Left renal pelvis (tissue), 4 donors: ENCODE results near the gene ZBTB47. TPM values are rescaled to one million over a fixed set of nuclear protein-coding genes. Genes with fewer than 3 reads are reported as not detected.

Experiments
- DNase-seq, 4 donors: peaks; one replicate each; pipeline ENCODE4 v3.0.0-alpha.2; 2013; ENCODE audit warnings: low read depth in 4 of 4, low spot score in 3 of 4
- polyA plus RNA-seq, 4 donors: library from polyadenylated mRNA; unstranded; fragments of 120-200 nt; gene quantifications; one replicate each; pipeline ENCODE4 v1.2.1, GENCODE V29; 2013; ENCODE audit not compliant: insufficient read length in 4 of 4

Gene ZBTB47
- polyA plus RNA-seq, 4 donors: 13.5 to 34.0 (median 15.4) TPM

DNA sequence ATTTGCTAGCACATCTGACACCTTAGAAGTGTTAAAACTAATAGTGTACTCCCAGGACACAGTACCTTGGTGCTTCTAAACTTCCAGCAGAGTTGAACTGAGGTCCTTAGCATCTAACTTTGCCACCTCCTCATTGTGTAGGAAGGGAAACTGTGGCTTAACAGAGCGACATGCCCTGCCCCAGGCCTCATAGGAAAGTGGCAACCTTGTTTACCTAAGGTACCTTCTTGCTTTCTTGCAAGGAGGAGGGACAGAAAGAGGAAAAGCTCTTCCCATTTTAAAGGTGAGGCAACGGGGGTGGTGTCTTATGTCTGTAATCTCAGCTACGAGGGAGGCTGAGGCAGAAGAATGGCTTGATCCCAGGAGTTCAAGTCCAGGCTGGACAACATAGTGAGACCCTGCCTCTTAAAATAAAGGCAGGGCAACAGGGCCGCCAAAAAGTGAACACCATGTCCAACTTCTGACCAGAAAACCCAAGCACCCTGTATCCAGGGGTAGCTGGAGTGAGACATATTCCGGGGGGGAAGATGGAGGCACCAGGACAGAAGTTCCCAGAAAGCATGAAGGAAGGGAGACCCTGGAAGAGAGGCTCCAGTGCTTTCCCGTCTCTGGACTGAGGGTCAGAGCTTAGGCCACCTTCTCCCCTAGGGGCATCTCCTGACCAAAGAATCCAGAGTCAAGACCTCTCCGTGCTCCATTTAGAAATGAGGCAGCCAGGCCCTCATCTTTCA, 31.3 kb downstream of the ZBTB47 start:
- DNase-seq: no peak

GRCh38 chr3:42685363-42685881, 31.9 kb downstream of the ZBTB47 start, which contains the start of gene KLHL40:
KLHL40 (plus strand) TSS chr3:42685537; CDS start chr3:42685619, 82 bp downstream.
- no peak for DNase-seq

- DNase-seq: no peak
Measured at GRCh38 chr3:42685891-42686820, 32.7 kb downstream of the ZBTB47 start.

DNA sequence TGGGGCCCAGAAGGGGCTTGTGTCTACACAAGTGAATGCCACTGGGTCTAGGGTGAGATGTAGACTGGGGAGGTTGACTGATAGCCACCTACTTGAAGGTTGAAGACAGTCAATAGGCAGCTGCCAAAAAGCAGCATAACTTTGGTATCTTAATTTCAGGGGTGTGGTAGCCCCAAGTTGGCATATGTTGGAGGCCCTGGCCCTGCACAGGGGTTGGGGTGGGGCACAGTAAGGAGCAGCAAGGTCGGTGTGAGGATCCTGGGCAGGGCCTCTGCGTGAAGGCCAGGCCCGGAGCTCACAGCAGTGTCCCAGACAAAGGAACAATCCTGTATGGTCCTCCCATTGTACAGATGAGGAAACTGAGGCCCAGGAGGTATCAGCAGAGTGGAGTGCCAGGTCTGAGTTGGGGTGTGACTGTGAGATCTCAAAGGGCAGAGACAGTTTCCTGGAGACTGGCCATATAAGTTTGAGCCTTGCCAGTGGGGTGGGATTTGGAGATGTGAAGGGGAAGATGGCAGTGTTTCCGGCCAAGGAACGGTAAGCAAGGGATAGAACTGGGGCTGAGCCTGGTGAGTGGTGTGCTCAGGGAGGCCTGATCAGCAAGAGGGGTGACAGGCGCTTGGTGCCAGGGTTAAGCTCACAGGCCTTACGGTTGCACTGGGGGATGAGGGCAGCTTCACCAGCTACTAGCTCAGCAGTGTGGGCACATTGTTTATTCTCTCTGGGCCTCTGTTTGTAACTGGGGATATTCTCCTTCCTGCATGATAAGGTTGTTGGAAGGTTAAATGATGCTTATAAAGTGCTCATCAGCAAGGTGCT, 33.5 kb downstream of the ZBTB47 start:
- no peak for DNase-seq

DNA sequence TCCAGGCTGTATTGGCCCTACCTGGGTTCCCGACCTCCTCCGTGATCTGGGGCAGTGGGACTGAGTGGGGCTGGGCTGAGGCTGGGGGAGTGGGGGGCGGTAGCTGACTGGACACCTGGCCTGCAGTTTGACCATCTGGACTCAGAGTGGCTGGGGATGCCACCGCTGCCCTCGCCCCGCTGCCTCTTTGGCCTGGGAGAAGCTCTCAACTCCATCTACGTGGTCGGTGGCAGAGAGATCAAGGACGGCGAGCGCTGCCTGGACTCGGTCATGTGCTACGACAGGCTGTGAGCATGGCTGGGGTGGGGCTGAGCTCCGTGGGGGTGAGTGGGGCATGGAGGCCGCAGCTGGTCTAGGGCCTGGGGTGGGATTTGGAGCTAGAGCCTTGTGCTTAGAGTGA, 34.5 kb downstream of the ZBTB47 start:
- no peak for DNase-seq

DNA sequence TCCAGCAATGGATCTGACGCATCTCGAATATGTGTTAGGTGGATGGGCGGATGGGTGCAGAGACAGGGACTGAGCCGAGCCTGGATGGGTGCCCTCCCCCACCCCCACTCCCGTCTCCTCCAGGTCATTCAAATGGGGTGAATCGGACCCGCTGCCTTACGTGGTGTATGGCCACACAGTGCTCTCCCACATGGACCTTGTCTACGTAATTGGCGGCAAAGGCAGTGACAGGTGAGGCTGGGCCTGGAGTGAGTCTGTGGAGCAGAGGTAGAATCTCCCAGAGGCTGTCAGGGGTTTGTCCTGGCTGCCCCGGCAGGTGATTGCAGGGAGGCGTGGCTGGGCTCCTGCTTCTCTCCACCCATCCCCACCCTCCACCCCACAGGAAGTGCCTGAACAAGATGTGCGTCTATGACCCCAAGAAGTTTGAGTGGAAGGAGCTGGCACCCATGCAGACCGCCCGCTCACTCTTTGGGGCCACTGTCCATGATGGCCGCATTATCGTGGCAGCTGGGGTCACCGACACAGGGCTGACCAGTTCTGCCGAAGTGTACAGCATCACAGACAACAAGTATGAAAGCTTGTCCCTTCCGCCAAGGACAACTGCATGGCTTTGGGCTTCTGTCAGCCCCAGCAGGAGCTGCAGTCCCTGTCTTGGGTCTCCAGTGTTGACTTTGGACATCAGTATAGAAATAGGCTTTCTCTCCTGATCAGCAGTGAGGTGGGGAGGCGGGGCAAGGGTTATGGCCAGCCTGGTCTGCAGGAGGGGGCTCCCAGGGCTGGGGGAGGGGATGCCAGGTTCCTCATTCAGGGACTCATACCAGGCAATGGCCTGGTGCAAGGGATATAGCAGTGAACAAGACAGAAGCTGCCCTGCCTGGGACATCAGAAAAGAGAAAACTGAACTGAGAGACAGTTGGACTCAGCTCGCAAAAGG, 35.3 kb downstream of the ZBTB47 start:
- DNase-seq: no peak

DNA sequence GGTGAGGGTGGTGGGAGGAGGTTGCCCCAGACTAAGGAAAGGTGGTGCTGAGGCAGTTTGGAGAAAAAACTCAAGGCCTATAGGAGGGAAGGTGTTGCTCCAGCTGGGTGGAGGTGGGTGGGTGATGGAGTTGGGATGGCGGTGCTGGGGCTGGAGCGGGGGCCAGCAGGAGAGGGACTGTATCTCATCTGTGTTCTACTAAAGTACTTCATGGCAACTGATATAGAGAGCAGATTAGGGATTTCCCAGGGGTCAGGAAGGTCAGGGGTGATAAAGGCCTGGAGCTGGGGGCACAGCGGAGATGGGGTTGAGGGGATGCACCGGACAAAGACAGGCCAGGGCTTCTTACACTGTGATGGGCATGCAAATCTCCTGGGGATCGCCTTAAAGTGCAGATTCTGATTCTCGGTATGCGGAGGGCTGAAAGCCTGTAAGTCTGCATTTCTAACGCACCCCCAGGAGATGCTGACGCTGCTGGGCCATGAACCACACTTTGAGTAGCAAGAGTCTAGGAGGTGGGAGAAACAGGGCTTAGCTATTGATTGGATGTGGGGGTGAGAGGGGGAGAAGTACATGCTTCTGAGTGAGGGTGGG, 36.0 kb downstream of the ZBTB47 start:
- no peak for DNase-seq

- DNase-seq: no peak
Measured at GRCh38 chr3:42690191-42690590, 36.7 kb downstream of the ZBTB47 start.

DNA sequence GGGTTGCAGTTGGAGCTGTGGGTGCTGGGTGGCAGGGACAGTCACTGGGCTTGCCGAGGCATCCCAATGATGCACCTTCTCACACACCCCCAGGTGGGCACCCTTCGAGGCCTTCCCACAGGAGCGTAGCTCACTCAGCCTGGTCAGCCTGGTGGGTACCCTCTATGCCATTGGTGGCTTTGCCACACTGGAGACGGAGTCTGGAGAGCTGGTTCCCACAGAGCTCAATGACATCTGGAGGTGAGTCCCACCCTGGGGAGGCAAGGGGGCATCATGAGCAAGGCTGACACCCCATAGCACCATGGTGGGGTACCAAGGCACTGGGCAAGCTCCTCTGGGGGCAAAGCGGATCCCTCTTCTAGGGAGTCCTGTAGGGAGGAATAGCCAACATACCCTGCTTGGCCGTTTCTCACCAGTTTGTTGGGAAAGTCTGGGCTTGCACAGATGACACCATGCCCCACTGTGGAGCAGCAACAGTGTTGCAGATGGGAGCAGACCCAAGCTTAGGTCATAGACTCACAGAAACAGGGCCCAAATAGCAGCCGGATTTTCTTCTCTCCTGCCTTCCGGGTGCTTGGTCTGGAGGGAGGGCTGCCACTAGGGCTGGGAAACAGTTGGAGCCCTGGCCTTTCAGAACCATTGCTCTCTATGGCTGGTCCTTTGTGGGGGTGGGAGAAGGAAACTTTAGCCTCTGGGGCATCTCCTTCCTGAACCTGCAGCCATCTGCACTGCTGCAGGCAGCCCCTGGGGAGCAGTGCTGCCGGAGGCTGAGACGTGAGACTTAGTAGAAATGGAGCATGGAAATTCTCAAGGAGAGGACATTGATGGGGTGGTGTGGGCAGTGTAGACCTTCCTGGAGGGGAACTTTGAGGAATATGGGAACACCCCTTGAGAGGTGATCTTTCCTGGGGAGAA, 37.5 kb downstream of the ZBTB47 start:
- DNase-seq: no peak

GRCh38 chr3:42691816-42692666, 38.5 kb downstream of the ZBTB47 start:
- no peak for DNase-seq

DNA sequence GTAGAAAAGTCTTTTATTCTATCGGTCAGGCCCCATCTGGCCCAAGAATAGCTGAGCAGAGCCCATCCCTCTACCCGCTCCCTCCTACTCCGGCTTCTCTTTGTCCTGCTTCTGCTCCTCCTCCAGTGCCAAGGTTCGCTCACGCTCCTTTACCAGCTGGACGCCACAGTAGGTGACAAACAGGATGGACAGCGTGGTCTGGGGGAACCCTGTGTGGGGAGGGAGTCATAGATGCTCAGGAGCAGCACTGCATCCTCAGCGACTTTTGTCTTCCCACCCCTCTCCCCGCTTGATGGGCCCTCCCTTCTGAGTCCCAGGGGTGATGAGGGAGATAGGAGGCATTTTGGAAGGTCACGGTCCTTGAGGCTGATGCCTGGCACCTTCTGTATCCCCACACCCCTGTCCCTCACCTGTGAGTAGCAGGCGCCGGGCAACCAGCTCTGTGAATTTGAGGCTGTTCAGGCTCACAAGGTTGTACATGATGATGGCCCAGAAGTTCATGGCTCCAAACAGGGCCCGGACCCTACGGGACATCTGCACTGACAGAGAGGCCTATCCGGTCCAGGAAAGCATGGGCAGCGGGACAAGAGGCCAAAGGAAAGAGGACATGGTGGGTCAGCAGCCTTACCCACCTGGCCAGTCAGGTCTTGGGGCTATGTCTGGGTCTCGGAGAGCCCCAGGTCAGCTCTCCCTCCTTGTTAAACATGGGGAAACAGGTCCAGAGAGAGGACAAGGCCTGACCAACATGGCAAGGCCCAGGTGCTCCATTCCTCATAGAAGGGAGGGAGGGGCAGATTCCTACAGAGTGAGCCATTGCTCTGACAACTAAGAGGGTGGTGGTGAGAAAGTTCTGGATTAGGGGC, 39.4 kb downstream of the ZBTB47 start:
- no peak for DNase-seq

GRCh38 chr3:42693530-42693930, 40.0 kb downstream of the ZBTB47 start:
- DNase-seq: no peak

GRCh38 chr3:42694366-42694765, 40.9 kb downstream of the ZBTB47 start:
- DNase-seq: no peak

- no peak for DNase-seq
Measured at GRCh38 chr3:42696356-42697288, 43.1 kb downstream of the ZBTB47 start.
